HG03520 (cell line): ENCODE results near the gene HIVEP3.

Source experiments
- ATAC-seq: cut with Tn5 transposase; IDR thresholded peaks from one replicate; pipeline ENCODE4 v1.9.1; 2021; ENCODE audit warnings: mild to moderate bottlenecking, moderate library complexity; ENCODE audit not compliant: unreplicated experiment

Gene HIVEP3

DNA sequence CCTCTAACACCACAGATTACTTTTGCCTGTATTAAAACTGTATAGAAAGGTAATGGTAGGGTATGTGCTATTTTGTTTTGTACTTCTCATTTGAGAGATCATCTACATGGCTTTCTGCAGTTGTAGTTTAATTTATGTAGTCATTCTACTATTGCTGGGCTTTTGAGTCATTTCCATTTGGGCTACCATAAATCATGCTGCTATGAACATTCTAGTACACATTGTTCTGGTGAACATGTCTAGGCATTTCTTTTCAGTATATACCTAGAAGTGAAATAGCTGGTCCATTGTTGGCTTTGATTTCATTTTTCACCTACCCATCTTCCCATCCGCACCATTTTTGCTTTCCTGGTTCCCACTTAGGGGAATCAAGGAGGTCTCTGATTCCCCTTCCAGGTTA, 453.0 kb downstream of the HIVEP3 start:
- no peak for ATAC-seq

- ATAC-seq = no peak
These were observed 453.8 kb downstream of the HIVEP3 start for GRCh38 chr1:41464885-41465284.

GRCh38 chr1:41463516-41463915, 455.2 kb downstream of the HIVEP3 start:
- ATAC-seq = no peak

DNA sequence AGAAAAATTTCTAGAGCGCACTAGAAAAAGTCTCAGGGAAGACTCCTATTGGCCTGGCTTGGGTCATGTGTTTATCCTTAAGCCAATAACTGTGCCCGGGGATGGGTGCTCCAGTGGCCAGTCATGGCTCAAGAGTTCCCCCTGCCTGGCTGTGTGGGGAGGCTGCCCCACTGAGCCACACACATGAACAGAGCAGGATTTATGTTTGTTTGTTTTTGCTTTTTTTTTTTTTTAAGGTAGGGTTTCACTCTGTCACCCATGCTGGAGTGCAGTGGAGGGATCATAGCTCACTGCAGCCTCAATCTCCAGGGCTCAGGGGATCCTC, 456.1 kb downstream of the HIVEP3 start:
- no peak for ATAC-seq

DNA sequence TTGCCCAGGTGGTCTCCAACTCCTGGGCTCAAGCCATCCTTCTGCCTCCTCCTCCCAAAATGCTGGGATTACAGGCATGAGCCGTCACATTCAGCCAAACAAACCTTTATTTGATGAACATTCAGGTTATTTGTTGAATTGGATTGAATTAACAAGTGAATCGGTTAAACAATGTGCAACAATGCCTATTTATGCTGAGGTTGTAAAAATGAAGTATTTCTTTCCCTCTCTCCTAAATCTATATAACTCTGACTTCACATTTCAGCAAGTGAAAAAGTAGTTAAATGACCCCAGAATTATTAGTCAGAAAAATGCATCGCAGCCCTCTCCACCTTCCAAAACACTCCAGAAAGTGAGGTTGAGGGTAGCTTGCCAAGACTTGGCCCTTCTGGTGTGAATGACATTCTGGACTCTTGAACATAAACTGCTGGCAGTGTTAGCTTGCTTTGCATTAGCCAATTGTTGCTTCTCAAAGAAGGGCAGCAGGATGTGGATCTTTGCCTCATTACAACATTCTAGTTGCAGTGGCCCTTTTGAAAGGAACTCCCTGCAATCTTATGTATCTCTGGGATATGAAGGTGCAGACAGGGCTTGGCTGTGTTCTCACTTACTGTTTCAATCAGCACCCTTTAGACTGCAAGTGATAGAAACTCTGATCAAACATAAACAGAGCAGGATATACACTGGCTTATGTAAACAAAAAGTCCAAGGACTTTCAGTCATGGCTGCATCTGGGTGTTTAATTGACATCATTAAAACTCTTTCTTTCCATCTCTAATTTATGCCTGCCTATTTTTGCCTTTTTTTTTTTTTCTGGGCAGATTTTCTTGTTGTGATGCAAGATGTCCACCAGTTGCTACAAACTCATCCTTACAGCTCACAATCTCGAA, 456.7 kb downstream of the HIVEP3 start:
- ATAC-seq = no peak

GRCh38 chr1:41456847-41457540, 461.7 kb downstream of the HIVEP3 start:
- no peak for ATAC-seq
